ENCODE data around the gene CSK.

CSK gene

DNA sequence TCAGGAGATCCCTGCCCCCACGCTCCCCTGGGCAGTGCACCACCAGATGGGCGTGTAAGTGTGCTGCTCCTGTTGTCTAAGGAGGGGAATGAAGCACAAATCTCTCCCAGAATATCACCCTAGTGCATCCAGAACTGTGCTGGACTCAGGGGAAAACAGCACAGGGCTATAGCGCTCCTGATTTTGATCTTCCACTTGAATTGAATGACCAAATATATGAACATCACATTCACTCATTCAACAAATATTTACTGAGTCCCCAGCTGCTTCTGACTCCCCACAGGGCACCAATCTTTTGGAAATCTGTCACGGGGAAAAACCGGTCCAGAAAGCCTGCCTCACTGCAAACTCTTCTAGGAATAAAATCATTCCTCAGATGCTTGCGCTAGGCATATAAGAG, 47.0 kb downstream of the CSK start:
- DNase-seq, result no peak

DNA sequence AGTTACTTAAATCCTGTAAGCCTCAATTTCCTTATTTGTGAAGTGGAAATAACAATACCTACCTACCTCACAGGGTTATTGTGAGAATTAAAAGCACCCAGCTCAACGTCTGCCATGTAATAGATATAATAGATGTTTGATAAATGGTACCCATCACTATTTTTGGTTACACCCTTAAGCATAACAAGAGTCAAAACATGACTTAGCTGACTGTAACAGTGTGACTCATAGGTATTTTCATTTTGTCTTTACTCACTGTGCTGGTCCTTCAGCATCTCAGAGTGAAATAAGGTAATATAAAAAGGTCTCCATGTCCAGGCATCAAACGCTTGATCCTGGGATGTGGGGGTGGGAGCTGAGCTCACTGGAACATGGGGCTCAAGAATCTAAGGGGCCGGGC, 47.6 kb downstream of the CSK start:
- no peak for DNase-seq

DNA sequence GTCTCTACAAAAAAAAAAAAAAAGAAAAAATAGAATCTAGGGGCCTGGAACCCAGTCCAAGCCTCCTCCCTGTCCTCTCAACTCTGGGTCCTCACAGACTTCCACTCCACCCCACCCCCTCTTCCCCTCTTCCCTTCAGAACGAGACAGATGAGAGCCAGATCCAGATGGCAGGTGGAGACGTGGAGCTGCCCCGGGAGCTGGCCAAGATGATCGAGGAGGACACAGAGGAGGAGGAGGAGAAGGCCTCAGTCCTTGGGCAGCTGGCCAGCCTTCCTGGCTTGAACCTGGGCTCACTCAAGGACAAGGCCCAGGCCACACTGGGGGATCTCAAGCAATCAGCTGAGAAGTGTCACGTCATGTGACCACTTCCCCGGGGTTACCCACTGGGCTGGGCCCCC, 48.1 kb downstream of the CSK start:
- DNase-seq, result no peak

DNA sequence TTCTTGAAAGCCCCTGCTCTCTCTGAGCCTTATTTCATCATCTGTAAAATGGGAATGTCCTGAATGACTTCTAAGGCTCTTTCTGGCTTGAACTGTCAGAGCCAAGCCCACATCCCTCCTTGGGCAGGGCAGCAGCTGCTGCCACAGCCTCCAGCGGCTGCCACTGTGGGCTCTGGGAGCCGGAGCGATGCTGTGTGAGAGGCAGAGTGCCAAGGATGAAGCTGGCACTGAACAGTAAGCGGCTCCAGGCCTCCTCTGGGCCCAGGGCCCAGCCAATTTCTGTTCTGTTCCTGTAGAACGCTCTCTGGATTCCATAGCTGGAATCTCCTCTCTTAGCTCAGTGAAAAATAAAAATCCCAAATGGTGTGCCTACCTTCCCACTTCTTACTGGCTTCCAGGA, 49.0 kb downstream of the CSK start:
- DNase-seq, result no peak

DNA sequence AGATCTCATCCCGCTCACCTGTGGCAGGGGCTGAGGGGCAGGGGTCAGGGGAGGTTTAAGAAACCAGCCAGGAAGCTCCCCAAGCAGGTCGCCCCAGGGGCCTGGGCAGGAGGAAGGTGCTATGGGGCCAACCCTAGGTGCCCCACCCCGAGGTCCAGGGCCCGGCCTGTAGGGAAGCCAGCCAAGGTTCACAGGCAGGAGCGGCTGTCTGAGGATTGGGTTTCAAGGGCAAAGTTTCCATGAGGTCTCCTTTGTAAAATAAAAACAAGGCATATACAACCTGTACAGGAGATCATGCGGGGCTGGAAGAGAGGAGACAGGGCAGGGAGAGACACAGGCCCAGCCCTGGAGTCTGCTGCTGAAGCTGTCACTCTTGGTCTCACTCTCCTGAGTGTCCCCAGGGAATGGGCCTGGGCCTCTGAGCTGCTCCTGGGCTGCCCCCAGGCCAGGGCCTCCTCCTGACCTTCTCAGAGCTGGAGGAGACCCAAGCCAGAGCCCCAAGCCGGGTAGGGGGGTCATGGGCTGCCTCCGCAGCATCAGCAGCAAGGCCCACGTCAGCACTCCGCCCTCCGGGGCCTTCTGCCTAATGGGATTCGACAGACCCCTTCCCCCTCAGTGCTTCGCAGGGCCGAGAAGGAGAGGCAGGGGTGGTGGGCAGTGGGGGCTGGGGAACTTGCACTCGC, 50.1 kb downstream of the CSK start:
- DNase-seq, result no peak

DNA sequence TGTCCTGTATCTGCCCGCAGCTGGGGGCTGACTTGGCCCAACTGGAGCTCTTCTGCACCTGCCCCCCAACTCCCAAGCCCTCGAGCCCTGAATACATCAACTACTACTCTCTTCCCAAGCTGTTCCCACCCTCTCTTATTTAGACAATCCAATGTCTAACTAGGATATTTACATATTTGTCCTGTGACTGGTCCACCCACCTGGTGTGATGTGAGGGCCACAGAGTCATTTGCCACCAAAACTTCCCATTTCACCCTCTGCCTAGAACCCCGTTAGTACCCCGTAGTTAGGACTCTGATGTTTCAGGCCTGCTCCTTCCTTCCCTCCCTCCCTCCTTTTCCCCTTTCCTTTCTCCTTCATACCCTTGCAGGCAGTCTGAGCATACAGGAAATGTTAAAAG, 50.9 kb downstream of the CSK start:
- no peak for DNase-seq

DNA sequence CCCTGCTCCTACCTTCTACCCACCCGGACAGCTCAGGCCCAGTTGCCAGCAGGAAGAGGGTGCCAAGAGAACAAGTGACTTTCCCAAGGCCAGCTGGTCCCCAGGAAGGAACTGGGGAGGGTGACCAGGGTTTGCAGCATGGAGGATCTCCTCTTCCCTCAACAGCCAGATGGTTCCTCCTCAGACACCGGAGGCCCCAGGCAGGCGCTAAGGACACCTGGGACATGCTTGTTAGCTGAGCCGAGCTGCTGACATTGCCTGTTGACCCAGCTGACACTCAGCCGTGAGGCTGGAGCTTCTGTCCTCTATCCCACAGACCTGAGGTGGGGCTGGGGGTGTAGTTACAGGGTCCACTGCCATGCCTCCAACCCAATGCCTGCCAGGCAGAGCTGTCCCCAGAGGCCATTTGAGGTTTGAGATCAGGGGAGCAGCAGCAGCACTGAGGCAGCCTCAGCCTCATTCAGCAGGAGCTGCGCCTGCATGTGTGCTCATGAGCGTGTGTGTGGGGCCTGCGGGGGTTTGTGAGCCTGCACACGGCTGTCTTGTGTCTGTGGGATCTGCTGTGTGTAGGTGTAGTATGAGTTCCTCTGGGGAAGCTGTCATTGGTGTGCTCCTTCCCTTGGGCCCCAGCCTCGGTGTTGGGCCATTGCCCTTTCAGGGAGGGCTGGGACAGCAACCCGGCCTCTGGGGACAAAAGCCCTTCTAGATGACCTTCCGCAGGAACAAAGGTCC, 51.7 kb downstream of the CSK start:
- no peak for DNase-seq

DNA sequence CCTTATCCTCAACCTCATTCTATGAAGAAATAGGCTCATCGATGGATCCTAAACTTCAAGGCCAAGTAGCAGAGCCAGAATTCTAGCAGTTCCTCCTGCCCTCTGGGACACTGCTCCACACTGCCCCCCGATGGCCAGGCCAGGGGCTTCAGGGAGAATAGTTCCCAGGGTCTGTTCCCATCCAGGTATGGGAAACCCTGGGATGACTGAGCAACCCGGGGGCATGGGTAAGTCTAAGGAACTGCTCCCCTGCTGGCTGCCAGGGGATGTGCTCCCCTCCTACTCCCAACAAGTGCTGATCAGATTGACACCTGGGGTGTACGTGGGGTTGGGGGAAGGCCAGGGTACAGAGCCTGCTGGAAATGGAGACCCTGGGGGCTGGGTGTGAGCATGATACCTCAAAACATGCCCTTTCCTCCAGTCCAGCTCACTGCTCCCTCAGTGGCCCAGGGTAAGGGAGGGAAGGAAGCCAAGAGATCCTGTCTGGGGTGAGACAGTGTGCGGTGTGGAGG, 53.5 kb downstream of the CSK start:
- peak; percentile 60 for DNase-seq

DNA sequence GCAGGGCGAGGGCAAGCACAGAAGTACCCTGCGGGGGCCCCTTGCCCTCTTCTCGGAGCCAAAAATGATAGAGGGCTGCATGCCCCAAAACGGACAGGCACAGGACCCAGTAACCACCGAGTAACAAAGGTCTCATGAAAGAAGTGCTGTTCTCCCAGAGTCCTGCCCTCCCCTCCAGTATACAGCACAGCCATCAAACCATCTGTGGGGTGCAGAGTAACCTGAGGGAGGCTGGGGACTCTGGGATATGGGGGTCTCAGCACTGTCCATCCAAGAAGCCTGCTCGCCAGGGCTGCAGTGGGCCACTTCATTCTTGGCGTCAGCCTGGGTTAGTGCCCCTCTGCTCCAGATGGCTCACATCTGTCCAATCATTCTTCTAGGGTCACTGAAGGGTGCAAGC, 55.0 kb downstream of the CSK start:
- DNase-seq, result no peak

DNA sequence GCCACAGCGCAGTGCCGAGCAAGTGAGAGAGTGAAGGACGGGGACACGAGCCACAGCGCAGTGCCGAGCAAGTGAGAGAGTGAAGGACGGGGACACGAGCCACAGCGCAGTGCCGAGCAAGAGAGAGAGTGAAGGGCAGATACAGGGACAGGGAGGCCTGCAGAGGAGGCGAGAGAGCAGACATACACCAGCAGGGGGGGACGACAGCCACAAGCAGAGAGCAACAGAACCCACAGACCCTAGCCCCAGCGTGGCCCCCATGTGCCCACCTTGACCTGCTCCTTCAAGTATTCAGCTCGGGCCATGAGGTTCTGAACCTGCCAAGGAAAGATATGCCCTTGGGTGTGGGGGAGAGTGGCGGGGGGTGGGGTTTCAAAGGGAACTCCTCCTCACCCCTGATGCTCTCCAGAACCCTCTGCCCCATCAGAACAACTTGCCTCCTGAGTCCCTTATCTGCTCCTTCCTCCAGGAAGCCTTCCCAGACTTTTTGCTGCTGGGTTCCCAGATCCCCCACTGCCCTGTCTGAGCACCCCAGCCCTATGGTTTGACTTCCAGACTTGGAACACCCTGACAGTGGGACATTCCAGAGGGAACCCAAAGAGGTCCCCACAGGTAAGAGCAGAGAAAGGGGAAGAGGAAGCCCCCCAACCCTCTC, 55.7 kb downstream of the CSK start:
- DNase-seq, result no peak

DNA sequence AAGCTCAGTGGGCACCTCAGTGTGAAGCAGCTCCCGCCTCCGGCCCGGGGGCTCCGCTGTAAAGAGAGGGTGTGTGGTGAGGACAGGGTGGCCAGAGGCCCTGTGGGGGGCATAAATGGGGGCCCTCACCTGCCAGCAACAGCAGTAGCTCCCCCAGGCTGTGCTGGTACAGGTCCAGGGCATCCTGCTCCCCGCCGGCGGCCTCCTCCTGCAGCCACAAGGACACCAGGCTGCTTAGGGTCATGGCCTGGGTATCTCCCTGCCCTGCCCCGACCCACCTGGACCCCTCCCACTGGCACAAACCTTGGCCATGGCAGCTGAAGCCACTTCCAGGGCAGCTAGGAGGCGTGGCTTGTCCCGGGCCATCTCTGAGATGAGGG, 56.2 kb downstream of the CSK start:
- DNase-seq, result no peak

DNA sequence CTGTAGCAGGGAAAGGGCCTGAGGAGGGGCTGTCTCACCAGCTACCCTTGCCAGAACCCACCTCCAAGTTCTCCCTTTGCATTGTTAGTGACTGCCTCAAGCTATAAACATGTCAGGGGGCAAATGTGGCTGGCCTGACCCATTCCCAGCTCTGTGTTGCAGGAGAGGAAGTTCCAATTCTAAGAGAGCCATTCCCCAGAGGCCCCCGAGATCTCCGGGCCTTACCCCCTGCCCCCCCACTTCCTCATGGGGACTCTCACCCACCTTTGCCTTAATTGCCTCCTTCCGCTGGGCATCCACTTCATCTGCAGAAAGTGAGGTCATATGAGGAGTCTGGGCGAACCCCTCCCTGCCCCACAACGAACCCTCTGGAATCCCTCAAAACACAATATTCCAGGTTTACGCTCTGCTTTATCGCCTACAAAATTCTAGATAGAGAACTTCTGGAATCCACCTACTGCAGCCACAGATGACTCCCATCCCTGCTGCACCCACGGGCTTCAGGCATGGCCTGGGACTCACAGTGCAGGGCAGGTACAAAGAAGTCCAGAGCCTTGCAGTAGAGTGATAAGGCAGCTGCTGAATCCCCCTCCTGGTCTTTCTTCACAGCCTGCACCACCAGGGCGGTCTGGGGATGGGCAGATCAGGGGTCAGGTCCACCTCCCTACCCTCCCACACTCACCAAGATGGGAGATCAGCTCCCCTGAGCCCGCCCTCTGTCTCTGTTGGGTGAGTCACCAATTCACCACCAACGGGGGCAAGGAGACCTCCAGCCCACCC, 57.1 kb downstream of the CSK start:
- DNase-seq, result no peak

DNA sequence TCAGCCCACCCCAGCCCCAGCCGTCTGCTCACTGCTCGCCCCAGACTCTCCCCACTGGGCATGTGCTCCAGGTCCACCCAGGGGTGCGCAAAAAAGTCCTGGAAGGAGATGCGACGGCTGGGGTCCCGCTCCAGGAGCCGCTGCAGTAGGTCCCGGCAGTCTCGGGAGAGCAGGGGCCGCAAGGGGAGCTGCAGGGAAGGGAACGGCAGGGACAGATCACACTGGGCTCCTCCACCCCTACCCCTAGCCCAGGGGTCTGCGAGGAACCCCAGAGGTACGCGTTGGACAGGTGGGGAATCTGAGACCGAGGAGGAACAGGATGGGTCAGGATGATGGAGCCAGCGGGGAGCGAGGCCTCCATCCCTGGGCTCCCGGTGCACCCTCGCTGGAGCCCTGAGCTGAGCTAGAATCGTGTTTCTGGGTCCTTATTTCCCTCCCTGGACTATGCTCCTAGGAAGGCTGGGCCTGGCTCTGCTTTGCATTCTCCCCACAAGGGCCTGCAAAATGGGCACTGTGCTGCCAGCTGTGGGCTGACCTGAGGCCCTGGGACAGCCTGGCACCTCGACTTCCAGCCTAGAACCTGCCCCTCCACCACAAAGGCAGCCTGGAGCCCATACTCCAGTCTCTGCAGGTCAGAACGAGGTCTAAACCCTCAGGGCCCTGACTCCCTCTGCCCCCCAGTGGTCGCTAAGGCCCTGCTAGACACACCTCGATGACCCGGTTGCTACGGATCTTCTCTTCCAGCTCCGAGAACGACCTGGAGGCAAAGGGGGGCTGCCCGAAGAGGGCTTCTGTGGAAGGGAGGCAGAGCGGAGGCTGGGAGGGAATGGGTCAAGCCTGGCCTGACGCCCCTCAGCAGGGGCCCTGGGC, 57.9 kb downstream of the CSK start:
- DNase-seq, result no peak

DNA sequence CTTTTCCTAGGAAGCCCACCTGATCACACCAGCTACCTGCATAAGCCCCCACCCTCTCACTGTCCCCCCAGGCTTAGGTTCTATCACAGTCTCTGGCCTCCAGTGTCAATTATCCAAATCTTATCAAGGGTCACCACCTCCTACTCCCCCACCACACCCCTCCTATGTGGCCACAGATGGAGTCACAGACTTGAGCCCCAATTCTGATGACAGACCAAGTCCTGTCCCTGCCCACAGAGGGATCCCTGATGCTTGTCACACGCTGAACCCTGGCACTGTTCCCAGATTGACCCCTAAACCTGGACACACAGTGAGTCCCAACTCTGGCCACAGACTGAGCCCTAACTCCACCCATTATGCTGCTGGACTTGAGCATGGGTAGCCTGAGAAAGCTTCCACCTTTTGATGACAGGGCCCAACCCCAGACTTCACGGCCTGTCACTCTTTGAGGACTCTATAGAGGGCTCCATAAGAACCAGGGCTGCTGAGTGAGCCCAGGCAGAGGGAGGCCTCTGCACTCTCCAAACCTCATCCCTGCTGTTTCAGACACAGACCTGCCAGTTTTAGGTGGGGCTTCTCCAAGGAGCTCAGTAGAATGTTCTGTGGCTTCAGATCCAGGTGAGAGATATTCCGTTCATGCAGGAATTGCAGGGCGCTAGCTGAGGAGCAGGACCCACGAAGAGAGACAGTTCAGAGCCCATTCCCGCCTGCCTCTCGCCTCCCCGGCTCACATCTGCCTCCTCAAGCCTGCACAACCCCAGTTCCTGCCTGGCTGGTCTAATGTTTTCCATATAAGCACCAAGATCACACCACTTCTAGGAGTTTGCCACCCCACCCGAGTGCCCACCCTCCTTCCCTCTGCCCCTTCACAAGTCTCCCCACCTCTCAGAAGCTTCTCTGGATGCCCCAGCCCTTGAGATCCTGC, 59.2 kb downstream of the CSK start:
- no peak for DNase-seq

DNA sequence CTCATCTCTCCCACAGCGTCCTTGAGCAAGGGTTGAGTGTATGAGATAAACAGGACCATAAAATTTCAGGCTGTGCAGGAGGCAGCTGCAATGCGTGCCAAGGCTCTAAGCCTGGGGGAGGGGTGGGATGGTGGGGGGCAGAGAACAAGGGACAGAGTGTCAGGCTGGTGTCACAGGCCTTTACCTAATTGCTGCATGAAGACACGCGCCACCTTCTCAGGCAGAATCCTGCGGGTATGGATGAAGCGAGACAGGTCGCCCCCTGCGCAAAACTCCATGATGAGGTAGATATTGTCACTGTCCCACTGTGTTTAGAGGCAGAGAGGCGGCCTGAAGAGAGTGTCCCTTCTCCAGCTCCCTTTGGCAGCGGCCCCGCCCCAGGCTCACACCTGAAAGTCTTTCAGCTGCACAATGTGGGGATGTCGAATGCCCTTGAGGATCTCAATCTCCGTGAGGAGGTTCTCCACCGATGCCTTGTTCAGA, 60.1 kb downstream of the CSK start:
- DNase-seq, result no peak

DNA sequence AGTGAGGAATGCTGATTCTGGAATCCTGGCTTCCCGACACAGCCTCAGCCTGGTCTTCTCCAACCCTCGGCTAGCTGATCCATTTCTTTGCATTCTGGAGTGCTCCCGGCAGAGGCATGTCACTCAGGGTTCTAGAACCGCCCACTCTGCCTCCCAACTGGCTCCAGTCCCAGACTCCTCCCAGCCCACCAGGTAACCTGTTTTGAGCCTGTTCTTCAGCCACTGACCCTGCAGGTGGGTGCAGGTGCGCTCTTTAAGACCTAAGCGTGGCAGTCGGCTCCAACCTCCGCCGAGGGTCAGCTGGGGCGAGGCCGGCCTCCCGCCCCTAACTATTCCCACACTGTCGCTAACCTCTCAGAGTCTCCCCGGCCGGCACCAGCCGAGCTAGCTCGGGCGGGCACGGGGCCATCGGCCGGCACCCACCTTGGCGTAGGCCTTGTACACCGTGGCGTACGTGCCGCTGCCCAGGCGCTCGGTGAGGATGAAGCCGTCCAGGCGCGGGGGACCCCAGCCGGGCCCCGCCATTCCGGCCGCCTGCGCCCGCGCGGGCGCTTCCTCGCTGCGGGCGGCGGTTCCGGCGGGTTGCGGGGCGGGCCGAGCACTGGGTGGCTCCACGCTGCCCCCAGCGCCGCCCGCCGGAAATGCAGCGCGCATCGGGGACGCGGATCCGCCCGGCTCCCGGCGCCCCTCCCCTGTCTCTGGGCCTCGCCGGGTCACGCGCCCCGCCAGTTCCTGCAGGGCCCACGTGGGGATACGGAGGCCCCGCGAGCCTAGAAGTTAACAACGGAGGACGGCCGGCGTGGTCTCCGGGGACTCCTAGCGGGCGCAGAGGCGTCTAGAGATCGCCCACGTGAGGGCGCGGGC, 60.9 kb downstream of the CSK start, which contains the start of gene ULK3:
Gene ULK3 (minus strand): TSS at position 576 of the 864 bp plus-strand sequence. CDS start 51 bp downstream, at position 525.
- DNase-seq, result peak; percentile 90

DNA sequence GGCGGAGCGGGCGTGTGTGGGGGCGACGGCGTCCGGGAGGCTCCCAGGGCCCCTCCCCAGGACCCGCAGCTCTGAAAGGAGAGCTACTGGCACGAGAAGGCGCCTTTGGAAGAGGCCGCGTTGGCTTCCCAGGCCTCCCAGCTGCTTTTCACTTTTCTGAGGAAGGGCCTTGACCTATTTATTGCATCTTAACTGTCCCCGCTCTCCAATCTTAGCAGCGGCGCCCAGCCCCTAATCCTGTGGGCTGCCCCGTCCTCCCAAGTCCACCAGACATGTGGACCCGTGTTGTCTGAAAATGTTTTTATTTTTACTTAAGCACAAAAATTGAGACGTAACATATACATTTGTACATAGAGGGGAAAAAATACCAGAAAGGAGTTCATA, 61.6 kb downstream of the CSK start:
- no peak for DNase-seq

DNA sequence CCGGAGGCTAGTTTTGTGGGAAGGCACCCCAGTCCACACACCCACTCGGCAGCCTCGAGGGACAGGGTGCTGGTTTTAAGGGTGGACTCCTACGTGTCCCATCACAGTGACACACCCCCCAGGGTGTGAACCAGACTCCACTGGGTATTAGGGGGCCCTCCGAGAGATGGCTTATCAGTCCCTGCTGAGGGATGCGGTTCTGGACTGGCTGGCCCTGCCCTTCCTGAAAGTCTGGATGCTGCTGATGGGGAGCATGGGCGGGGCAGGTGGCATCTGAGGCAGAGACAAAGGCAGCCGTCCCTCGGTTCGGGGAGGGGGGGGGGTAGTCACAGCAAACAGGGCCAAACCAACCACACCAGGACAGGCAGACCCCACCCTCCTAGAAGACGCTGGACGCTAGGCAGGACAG, 62.0 kb downstream of the CSK start:
- no peak for DNase-seq

DNA sequence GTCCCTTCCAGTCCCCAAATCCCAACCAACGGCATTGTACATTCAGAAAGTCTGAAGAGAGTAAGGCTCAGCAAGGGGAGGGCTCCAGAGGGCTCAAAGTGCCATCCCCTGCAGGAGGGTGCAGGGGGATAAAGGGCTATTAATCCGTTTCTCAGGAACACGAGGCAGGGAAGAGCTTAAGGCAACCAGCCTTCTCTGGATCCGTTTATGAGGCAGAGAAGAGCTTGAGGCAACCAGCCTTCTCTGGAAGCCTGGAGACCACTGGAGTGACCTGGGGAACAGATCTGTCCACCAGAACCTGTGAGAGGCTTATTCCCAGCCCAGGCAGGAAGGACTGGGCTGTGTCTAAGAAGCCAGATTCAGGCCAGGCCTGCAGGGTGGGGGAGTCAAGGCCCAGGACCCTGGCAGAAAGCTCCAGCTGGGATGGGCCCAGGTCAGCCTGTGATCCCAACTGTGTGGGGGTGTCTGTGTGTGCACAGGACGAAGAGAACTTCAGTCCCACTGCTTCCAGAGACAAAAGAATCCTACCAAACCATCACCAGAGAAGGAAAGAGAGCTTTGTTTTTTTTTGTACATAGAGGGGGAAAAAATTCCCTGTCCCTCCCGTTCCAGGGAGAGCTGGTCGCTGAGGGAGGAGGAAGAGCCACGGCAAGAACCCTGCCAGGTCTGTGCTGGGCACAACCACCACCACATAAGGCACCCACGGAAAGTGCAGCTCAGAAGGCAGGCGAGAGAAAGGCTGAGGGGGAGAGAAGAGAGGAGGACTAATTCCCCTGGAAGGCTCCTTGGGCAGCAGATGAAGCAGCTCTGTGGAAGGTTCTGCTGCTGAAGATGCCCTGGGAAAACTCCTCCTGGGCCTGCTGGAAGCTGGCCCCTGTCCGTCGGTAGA, 62.7 kb downstream of the CSK start:
- no peak for DNase-seq

Measured in inflammatory macrophage treated with lipopolysaccharide for 4 hours (primary cell).